ENCODE data around the gene WNT10A.
A peak's percentile ranks its signal among the peaks of the same experiment; 100 is the strongest.

Gene WNT10A

DNA sequence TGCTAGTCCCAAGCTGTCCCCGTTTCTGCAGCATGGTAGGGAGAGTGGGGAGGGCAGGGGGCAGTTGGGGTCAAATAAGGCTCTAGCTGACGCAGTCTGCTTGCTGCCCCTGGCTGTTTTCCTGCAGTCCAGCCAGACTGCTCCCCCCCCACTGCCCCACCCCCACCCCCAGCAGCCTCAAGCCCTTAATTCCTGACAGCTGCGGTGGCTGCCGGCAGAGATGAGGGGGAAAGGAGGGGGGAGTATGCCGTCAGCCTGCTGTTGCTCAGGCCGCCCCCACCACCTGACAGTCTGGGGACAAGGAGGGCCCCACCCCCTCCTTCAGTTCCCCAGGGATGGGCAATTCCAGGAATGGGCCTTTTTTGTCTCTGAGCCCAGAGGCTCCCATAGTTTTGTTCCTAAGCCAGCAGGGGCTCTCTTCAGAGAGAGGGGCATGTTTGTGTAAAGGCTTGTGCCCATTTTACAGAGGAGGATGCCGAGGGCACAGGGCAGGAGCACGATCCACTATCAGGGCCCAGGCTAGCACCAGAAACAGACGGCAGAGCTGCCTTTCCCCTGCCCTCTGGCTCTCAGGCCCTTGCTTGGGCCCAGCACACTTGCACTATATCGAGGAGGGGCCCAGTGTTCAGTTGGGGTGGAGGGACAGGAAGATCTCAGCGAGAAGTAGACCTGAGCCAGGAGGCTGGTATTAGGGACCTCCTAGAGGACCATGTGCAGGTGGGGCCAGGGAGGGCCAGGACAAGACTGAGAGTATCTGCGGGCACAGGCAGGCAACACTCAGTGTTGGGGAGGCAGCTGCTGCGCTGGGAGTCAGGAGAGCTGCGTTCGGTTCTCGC is 1.5 kb upstream of the WNT10A start:
- DNase-seq = no peak

DNA sequence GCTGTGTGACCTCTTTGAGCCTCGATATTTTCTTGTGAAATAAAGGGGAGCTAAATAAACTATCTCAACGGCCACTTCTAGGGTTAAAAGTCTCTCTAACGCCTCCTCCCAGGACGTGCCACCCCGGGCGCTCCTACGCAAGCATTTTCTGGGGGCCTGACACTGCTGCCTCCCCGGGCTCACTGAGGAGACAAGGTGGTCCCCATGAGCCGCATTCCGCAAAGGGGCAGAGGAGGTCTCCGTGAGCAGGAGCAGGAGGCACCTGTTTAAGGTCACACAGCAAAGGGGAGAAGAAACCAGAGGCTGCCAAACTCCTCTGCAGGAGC is 913 bp upstream of the WNT10A start:
- no peak for DNase-seq

DNA sequence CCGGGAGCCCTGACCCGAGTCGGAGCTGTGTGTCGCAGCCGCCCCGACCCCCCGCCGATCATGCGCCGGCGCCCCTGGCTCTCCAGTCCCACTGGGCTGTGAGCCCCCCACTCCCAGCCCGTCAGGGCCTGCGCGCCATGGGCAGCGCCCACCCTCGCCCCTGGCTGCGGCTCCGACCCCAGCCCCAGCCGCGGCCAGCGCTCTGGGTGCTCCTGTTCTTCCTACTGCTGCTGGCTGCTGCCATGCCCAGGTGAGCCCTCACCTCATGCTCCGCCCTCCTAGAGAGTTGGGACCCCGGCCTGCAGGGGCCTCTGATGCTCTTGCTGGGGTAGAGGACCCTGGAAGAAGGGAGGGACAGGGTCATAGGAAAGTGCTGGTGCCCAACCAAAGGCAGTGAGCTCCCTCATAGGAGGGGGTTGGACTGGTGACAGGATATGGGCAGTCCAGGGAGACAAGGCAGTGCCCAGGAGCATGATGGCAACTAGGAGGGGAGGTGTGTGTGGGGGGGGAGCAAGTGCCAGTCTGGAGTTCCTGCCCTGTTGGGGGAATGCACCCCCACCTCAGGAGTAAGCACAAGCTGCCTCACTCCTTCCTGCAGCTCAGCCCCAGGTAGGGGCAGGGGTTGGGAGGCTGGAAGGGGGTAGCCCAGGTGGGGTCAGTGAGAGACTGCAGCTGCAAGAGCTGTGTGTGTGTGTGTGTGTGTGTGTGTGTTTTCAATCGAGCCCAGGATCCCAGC is 375 bp downstream of the WNT10A start:
- DNase-seq = no peak

DNA sequence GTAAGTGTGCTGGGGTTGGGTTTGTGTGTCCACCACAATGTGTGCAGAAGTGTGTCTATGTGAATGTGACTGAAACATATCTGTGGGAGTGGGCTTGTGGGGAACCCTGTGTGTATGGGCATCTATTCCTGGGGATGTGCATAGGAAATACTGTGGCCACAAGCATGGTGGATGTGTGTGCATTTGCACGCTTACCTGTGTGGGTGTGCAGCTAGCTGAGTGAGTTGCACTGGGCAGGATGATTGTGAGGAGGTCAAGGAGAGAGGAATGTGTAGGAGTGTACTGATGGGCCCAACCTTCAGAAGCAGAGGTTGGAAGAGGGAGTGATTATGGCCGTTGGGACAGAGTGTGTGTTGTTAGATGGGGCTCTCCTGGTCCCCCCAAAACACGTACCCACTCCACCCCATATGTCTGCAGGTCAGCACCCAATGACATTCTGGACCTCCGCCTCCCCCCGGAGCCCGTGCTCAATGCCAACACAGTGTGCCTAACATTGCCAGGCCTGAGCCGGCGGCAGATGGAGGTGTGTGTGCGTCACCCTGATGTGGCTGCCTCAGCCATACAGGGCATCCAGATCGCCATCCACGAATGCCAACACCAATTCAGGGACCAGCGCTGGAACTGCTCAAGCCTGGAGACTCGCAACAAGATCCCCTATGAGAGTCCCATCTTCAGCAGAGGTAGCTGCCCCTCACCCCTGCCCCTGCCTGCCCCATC is 1.2 kb downstream of the WNT10A start:
- no peak for DNase-seq

DNA sequence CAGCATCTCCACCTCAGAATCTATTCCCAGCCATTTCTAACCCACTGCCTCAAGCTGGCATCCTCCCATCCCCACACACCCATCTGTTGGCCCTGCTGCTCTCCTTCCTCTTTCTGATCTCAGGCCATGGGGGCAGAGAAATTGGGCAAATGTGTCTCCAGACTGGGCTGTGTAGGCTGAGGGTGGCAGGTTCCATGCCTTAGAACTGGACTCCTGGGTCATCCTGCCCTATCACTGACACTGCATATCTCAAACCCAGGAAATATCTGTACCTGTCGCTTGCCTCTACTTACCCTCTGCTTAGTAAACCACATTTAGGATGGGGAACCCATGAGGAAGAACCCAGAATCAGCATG is 1.8 kb downstream of the WNT10A start:
- DNase-seq = no peak

DNA sequence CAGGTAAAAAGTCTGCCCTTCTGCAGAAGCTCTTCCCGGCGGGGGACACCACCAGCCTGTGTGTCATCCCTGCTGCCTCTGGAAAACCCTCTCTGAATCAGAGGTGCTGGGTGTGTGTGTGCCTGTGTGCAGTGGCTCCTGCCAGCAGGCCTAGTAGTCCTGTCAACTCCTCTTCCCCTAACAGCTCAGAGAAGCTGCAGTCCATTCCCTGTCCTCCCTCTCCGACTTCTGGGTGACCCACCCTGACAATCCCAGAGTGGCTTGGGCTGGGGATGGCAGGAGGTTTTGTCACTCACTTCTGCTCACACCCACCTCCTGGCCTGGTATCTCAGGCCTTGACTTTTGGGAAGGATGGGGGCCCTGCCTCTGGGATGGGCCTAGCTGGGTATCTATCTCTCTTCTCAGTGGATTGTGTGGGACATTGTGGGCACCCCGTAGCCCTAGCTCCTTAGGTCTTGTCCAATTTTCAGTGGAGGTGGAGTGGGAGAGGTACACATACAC is 2.3 kb downstream of the WNT10A start:
- no peak for DNase-seq

DNA sequence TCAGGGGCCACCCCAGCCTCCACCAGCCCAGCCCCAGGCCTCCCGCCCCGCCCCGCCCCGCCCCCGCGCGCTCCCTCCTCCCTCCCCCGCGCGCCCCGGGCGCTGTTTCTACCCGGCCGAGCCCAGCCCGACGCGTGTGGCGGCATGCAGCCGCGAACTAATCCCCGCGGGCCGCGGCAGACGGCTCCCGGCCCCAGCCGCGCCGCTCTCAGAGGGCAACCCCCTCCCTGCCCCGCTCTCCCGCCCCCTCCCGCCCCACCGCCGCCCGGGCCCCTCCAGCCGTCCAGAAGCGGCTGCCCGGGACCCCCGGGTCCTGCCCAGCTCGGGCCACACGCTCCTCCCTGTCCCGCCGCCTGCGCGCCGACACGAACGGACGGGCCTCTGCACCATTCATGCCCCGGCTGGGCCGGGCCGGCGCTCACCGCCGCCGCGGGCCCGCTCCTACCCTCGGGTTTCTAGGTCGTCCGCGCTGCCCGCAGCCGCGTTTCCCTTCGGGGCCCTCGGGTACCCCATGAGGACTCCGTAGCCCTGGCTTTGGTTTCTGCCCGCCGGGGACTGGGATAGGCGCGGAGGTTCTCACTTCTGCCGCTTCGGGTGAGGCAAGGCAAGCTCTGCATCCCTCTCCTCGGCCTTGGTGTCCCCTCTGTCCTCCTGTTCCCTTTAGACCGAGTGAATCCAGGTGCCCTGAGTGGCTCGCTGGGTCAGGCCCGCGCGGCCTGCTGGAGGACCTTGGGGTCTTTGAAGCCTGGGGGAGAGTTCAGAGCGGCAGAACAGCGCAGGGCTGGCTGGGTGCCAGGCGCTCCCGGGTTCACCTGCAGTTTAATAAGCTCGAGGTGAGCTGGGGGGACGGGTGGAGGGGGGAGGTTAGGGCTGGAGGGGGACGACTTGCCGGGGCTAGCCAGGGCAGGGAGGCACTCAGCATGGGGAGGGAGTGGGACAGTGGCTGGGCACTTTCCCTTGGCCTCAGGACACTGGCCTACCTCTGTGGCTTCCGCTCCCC is 3.1 kb downstream of the WNT10A start:
- DNase-seq = no peak

DNA sequence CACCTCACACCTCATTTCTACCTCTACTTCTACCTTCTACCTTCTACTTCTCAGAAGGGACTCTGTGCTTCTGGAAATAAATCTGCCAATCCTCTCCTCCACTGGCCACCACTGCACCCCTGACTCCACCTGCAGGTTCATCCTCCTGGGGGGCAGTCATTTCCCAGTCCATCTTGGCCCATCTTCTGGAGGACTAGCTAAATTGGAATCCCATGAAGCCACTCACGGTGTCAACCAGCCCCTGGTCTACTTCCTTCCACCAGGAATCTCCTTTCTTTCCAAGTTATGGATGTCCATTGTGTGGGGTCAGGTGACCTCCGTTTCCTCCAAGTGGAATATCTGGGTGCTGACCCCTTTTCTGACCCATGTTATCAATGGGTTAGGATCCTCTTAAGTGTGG is 3.9 kb downstream of the WNT10A start:
- DNase-seq = no peak

DNA sequence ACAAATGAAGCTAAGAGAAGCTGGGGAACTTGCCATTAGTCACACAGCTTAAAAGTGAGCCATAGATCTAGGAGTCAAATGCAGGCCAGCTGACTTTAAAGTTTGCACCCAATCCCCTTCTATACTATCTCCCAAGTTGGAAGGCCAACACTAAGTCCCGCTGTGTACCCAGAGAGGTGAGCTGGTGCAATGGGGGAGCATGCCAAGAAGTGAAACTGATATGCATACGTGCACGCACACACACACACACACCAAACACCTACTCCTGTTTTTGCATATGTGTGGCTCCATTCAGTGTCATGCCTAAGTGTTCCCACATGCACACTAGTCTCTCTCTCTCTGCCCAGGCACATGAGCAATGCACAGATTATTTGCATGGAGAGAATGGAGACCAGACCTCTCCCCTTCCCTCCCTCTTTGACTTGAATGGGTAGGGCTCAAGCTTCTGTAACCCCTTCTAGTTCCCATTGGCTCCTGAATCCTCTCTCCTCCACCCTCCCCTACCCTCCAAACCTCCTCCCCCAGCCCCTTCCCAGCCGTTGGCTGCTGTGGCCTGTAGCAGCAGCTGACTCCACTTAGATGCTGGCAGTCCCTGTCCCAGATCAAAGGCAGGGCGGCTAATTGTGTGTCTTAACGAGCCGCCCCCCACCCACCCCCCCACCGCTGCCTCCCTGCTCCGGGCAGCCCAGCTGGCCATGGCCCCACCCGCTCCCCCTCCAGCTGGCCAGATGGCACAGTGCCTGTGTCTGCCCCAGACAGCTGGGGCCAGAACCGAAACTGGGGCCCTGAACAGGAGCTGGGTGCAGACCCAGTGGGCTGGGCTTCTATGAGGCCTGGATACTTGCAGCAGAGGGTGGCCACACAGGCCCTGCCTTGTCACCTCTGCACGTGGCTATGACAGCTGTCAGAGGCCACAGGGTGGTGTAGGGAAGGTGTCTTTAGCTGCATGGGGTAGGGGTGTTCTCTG is 5.6 kb downstream of the WNT10A start:
- no peak for DNase-seq

DNA sequence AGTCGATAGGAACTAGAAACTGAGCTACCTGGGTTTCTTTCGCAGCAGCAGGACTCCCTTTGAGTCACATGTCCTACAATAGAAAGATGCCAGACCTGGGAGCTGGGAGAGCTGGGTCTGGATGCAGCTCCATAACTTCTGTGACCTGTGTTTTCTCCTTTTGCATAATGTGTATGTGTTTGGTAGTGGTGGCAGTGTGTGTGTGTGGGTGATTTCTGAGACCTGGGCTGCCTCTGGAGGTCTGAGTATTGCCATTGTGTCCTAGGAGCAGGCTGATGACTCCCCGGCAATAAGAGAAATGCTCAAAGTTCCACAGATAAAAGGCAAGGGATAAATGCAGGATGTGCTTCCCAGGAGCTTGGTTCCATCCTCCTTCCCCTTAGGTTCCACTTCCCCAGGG is 6.4 kb downstream of the WNT10A start:
- no peak for DNase-seq

DNA sequence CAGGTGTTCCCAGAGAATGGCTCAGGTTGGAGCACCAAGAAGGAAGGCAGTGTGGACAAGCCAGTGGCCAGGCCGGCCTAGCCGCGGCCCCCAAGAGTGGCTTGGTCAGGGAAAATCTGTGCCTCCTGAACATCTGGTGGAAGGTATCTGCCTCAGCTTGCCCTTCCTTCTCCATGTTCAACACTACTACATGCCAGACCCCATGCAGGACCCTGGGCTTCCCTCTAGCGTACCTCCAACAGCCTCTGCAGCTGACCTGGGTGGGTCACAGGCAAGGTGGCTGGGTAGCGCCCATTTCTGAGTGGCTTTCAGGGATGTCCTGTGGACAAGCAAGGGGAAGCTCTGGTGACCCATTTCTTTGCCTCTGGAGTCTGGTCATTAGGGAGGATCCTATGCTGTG is 7.7 kb downstream of the WNT10A start:
- DNase-seq = no peak

DNA sequence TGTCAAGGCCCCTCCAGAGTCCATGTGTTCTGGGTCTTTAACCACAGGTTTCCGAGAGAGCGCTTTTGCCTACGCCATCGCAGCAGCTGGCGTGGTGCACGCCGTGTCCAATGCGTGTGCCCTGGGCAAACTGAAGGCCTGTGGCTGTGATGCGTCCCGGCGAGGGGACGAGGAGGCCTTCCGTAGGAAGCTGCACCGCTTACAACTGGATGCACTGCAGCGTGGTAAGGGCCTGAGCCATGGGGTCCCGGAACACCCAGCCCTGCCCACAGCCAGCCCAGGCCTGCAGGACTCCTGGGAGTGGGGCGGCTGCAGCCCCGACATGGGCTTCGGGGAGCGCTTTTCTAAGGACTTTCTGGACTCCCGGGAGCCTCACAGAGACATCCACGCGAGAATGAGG is 9.3 kb downstream of the WNT10A start:
- no peak for DNase-seq

DNA sequence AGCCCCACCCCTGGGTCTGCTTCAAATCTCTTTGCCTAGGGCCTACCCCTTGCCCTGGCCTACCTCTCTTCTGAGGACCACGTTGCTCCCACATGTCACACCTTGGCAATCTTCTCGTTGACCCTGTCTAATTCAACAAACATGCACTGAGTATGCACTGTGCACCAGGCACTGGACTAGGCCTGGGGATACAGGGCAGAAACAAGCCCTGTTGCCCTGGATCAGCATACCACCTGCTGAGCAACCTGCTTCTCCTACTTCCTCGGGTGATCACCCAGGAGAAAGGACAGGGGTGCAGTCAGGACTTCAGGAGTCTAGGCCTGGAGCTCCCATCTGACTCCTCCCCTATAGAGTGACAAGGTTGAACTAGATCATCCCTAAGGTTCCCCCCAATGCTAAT is 9.7 kb downstream of the WNT10A start:
- no peak for DNase-seq

DNA sequence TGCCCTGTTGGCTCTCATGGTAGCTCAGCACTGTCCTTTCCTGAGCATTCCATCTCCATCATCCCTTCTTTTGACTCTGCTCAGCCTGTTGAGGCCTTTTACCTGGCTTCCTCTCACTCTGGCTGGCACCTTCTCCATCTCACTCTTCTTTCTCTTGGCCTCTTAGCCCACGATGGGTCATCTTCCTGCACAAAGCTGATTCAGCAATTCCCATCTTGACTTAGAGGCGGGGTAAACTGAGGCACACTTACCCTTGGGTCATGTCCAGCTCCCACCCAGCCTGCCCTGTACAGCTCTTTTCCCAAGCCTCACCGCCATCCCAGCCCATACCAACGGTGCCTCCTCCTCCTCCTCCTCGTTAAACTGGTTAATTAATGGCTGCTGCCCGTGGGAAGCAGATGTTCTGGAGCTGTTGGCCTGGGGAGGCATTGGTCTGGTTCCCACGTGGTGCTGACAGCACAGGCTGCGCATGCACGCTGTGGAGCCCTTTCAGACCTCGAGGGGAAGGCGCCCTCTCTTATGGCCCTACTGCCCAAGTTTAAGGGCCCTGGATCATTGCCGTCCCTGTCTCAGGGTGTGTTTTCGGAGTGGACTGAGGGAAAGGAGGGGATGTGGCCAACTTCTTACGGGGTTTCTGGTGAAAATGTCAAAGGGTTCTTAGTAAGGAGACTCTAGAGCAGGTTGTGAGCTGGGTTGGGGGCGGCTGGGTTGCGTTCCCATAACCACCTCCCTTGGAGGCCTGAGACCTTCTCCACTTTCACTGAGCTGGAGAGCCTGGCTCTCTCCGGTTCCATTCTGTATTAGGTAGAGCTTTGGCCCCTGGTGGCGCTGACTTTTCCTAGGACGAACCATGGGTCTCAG is 10.9 kb downstream of the WNT10A start:
- DNase-seq = no peak

DNA sequence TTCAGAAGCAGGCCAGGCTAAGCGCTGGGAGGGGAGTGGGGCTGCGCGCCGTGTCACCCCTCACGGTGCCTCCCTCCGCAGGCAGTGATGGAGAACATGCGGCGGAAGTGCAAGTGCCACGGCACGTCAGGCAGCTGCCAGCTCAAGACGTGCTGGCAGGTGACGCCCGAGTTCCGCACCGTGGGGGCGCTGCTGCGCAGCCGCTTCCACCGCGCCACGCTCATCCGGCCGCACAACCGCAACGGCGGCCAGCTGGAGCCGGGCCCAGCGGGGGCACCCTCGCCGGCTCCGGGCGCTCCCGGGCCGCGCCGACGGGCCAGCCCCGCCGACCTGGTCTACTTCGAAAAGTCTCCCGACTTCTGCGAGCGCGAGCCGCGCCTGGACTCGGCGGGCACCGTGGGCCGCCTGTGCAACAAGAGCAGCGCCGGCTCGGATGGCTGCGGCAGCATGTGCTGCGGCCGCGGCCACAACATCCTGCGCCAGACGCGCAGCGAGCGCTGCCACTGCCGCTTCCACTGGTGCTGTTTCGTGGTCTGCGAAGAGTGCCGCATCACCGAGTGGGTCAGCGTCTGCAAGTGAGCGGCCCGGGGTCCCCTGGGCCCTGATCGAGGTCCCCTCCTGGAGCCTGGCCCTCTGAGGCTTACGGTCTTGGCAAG is 12.2 kb downstream of the WNT10A start:
- peak; percentile 9 for DNase-seq

DNA sequence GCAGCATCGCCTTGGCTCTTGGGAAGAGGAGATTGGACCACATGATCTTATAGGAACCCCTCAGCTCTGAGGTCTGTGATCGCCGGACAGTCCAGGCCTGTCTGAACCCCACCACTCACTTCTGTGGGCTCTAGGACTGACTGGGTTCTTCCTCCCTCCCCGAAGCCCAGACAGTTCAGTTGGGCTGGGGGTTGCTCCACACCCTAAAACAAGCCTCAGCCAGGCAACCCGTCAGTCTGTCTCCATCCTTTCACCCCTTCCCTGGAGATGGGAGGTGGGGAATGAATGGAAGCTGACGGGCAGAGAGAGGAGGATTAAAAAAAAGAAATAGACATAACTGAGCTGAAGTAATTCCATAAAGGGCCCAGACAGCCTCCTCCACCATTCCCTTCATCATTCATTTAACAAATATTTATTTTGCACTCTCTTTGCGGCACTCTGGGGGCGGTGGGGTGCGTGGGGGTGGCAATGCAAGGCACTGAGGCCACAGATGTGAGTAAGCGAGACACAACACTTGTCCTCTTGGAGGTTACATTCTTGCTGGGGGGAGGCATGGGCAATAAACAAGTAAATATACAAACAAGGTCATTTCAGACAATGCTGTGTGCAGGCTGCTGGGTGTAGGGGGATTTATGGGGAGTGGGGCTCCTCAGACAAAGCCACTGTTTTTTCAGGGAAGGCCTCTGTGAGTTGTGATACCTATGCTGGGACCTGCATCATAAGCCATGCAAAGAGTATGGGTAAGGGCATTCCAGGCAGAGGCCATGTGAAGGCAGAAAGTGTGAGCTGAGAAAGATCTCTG is 12.9 kb downstream of the WNT10A start:
- DNase-seq = no peak

DNA sequence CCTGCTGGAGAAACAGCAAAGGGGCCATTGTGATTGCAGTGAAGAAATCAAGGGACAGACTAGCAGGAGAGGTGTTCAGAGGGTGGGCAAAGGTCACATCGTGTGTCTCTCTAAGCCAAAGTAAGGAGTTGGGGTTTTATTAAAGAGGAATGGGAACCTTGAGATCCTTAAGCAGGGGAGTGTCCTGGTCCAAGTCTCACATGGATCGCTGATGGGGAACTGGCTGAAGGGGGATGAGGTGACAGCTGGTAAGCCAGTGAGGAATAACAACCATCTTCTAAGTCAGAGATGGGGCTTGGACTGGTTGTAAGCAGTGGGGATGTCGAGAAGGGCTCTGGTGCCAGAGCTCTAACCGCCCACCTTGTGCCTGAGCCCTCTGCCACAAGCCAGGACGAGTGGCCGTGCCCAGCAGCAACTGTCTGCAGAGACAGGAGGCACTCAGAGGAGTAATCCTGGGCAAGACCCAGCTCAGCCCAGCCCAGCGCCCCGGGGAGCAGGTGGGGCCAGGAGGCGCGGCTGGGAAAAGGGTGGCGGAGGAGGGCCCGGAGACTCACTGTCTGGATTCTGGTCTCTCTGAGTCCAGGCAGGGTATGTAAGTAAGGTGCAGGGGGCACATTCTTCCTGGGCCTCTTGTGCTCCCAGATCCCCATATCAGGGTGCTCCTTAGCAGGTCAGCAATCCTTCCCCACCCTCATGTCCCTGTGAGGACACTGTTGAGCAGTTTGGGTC is 13.7 kb downstream of the WNT10A start:
- DNase-seq = no peak

DNA sequence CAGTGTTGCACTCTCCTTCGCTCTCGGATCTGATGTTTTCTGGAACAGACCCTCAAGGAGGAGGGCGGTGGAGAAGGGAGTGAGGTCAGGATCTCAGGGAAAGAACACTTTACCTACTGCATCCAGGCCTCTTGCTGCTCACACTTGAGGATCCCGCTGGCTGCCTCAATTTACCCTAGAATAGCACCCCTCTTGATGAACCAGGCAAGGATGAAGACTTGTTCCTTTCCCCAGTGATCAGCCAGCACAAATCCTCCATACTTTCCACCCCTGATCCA is 14.2 kb downstream of the WNT10A start:
- no peak for DNase-seq

DNA sequence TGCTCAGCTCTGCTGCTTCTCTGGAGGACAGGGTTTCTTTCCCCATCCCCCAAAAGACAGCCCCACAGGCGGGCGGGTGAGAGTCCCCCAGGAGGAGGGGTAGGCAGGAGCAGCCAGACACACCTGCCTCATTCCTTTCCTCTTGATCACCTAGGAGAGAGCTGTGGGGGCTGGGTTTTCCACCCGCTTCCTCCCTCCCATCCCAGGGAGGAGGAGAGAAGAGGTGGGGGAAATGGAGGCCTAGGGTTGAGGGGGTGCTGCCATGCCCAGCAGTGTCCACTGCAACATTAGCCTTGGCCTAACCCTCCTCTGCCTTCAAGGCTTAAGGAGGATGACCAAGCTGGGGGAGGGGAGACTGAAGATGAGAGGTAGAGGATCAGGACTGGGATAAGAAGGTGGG is 14.7 kb downstream of the WNT10A start:
- no peak for DNase-seq
